SH-SY5Y (cell line): ENCODE measurements around the gene GRAMD2A.

Experiments used
- GATA2 ChIP-seq: IDR thresholded peaks from 2 replicates; pipeline ENCODE4 v1.6.1; 2011; ENCODE audit warnings: mild to moderate bottlenecking, low read depth, low read length
- GATA3 ChIP-seq: IDR thresholded peaks from 2 replicates; pipeline ENCODE4 v1.6.1; 2011; ENCODE audit warnings: low read depth, mild to moderate bottlenecking, low read length, moderate library complexity

DNA sequence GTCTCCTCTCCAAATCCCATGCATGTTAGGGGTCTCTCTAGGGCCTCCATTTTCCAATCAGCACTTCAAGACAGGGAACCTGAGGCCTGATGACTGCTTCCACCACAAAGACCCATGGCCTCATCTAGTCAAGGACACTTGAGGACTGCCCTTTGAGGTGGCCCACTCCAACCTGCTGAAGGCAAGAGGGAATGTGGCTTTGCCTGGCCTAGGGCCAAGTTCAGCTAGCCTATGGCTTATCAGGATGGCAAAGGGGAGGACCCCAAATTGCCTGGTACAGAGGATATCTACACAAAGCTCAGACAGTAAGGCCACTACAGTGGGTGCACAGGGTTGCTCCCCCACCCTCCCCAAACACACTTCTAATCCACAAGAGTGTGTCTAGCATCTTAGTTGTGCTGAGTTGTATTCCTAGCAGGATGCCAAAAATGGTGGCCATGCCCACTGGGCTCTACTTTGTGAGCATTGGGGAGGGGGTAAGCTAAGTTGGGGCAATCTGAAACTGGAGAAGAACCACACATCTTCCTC, 10.0 kb upstream of the GRAMD2A start:
- TF ChIP-seq GATA3 (no peak), GATA2 (no peak)
